GM12864 (cell line): ENCODE data around the gene TMED4.
A peak's percentile ranks its signal among the peaks of the same experiment; 100 is the strongest.
"Not testable (repeated sequence)": the region's sequence is repeated elsewhere in the genome, so short reads cannot be mapped to it uniquely, and the experiment has no call there.

ENCODE experiments used
- DNase-seq: peaks from one replicate; pipeline ENCODE4 v3.0.0-alpha.2; 2011; ENCODE audit warnings: low read depth
- H3K4me3 ChIP-seq: 2 replicates; pipeline ENCODE4 v1.5.1; 2011; ENCODE audit warnings: mild to moderate bottlenecking, low read depth, low read length, control low read depth
- TF ChIP-seq, protein P1 (sequence below): IDR thresholded peaks from 2 replicates; pipeline ENCODE4 v1.5.1; 2011; ENCODE audit warnings: low read depth, mild to moderate bottlenecking, moderate library complexity, low read length, control low read depth, inconsistent platforms; ENCODE audit errors: missing control alignments

Gene TMED4

DNA sequence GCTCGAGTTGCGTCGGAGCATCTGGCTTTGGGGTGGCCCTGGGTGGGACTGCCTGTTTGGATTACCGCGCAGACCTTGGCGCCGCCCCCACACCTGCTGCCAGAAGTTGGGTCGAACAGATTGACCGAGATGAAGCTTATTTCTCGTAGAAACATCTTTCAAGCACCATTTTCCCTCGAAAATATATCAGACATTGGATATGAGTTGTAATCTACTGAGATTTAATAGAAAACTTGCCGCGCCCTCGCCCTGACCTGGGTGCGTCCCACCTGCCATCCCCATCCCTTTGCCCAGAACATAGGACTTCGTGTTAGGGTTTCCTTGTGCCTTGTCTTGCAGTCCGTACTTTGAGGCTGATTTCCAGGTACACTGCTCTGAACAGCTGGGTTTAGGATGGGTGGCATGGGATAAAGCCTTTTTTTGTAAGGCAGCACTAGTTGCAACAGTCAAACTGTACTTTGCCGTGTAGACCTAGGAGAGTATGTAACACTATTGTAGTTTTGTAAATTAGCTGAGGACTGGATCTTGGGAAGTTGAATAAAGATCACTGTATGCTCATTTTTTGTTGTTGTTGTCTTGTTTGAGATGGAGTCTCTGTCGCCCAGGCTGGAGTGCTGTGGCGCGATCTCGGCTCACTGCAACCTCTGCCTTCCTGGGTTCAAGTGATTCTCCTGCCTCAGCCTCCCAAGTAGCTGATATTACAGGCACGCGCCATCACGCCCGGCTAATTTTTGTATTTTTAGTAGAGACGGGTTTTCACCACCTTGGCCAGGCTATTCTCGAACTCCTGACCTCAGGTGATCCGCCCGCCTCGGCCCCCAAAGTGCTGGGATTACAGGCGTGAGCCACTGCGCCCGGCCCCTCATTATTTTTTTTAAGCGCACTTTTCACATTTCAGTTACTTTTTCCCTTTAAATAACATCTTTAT is 25.4 kb upstream of the TMED4 start:
- DNase-seq, result no peak
- TF ChIP-seq, protein P1, sequence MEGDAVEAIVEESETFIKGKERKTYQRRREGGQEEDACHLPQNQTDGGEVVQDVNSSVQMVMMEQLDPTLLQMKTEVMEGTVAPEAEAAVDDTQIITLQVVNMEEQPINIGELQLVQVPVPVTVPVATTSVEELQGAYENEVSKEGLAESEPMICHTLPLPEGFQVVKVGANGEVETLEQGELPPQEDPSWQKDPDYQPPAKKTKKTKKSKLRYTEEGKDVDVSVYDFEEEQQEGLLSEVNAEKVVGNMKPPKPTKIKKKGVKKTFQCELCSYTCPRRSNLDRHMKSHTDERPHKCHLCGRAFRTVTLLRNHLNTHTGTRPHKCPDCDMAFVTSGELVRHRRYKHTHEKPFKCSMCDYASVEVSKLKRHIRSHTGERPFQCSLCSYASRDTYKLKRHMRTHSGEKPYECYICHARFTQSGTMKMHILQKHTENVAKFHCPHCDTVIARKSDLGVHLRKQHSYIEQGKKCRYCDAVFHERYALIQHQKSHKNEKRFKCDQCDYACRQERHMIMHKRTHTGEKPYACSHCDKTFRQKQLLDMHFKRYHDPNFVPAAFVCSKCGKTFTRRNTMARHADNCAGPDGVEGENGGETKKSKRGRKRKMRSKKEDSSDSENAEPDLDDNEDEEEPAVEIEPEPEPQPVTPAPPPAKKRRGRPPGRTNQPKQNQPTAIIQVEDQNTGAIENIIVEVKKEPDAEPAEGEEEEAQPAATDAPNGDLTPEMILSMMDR, result no peak
- peak overlapping the region; percentile 96 for H3K4me3 ChIP-seq

DNA sequence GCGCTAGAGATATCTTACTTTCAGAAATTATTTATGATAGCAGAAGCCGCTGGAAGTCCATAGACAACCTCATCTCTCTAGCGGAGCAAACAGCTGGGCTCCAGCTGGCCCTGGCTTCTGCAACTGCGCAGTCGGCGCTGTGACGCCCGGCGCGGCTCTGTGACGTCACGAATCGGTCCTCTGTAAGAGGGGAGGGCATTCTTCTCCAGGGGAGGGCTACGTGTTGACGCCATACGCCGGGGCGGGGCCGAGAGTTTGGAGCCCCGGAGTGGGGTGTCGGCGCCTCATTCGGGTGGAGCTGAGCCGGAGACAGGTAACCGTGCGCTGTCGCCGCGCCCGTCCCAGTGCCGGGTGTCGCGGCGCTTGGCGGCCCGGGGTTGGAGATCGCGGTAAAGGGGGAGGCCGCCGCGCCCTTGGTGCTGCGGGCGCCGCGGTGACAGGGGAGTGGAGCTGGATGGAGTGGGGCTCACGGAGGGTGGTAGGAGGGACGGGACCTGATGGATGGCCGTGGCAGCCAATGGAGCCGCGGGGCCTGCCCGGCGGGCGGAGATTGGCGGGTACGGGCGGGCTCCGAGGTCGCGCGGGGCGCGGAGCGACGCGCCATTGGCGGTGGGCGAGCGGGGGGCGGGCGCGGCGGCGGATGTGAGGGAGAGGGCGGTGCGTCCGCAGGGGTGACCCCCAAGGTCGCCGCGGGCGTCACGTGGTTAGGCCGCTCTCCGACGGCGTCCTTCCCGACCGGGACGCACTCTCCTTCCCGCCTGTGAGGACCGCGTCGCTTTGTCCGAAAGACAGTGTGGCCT is 24.5 kb upstream of the TMED4 start, which contains the start of gene OGDH:
TSS of gene OGDH (plus strand) at position 287 of the 800 bp plus-strand sequence. CDS start 17,717 bp downstream, outside the sequence.
- peak; percentile 96 for DNase-seq
- H3K4me3 ChIP-seq, result peak within 1 kb of the TSS; percentile 96
- TF ChIP-seq, protein P1, result no peak

DNA sequence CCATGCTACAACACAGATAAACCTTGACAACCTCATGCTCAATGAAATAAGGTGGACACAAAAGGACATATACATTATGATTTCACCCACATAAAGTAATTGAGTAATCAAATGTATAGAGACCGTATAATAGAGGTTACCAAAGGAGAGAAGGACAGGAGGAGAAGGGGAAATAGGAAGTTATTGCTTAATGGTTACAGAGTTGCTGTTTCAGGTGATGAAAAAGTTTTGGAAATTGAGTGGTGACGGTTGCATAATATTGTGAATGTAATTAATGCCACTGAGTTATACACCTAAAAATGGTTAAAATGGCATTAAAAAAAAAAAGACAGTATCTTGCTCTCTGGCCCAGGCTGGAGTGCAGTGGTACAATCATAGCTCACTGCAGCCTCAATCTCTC is 22.9 kb upstream of the TMED4 start:
- no peak for DNase-seq
- H3K4me3 ChIP-seq, result no peak overlapping the region
- TF ChIP-seq, protein P1, result no peak

DNA sequence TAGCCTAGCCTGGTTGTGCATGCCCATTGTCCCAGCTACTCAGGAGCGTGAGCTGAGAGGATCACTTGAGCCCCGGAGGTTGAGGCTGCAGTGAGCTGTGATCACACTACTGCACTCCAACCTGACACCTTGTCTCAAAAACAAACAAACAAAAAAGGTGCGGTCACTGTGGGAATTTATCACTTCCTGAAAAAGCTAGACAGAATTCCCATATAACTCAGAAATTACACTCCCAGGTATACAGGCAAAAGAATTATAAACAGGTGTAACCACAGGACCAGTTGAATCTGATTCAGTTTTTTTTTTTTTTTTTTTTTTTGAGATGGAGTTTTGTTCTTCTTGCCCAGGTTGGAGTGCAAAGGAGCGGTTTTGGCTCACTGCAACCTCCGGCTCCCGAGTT is 21.2 kb upstream of the TMED4 start:
- no peak for DNase-seq
- H3K4me3 ChIP-seq, result no peak overlapping the region
- TF ChIP-seq, protein P1, result no peak

DNA sequence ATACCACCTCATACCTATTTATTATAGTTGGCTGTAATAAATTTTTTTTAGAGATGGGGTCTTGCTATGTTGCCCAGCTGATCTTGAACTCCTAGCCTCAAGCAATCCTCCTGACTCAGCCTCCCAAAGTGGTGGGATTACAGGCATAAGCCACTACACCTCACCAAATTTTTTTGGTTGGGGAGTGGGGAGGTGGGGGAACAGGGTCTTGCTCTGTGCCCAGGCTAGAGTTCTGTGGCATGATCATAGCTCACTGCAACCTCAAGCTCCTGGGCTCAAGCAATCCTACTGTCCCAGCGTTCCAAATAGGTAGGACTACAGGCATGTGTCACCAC is 20.5 kb upstream of the TMED4 start:
- TF ChIP-seq, protein P1, result no peak
- DNase-seq, result no peak
- H3K4me3 ChIP-seq, result no peak overlapping the region

DNA sequence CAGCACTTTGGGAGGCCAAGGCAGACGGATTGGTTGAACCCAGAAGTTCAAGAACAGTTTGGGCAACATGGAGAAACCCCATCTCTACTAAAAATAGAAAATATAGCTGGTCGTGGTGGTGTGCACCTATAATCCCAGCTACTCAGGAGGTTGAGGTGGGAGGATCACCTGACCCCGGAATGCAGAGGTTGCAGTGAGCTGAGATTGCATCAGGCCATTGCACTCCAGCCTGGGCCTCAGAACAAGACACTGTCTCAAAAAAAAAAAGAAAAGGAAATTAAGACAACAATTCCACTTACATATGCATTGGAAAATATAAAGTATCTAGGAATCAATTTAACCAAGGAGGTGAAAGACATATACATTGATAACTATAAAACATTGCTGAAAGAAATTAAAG is 17.2 kb upstream of the TMED4 start:
- TF ChIP-seq, protein P1, result no peak
- H3K4me3 ChIP-seq, result no peak overlapping the region
- no peak for DNase-seq

DNA sequence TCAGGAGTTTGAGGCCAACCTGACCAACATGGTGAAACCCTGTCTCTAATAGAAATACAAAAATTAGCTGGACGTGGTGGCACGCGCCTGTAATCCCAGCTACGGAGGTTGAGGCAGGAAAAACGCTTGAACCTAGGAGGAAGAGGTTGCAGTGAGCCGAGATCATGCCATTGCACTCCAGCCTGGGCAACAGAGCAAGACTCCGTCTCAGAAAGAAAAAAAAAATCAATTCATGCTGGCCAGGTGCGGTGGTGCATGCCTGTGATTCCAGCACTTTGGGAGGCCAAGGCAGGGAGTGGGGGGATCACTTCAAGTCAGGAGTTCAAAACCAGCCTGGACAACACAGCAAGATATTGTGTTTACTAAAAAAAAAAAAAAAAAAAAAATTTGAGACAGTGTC is 15.2 kb upstream of the TMED4 start:
- H3K4me3 ChIP-seq, DNase-seq: not testable (repeated sequence)
